GM21526 (cell line): ENCODE measurements around the gene ACCS.

Source experiments
- ATAC-seq: cut with Tn5 transposase; IDR thresholded peaks from one replicate; pipeline ENCODE4 v1.9.1; 2021; ENCODE audit warnings: moderate library complexity; ENCODE audit not compliant: unreplicated experiment, low FRiP score

The ACCS gene

GRCh38 chr11:44126304-44126703, 60.2 kb downstream of the ACCS start:
- ATAC-seq = no peak

- ATAC-seq = no peak
Observed at GRCh38 chr11:44127130-44127529, 61.1 kb downstream of the ACCS start.

- no peak for ATAC-seq
Observed at GRCh38 chr11:44128729-44129128, 62.7 kb downstream of the ACCS start.

GRCh38 chr11:44130751-44131150, 64.7 kb downstream of the ACCS start:
- ATAC-seq = no peak

- ATAC-seq = no peak
Observed at GRCh38 chr11:44133335-44133946, 67.4 kb downstream of the ACCS start.
